GM21737 (cell line): ENCODE results near the gene MEA1.
"Not testable (repeated sequence)": the region's sequence is repeated elsewhere in the genome, so short reads cannot be mapped to it uniquely, and the experiment has no call there.

Experiments used
- ATAC-seq: cut with Tn5 transposase; IDR thresholded peaks from one replicate; pipeline ENCODE4 v1.9.1; 2021; ENCODE audit warnings: mild to moderate bottlenecking, moderate library complexity; ENCODE audit not compliant: unreplicated experiment

MEA1 gene

GRCh38 chr6:43013843-43014433, at the start of gene MEA1, which contains the start of gene KLHDC3:
TSS of gene MEA1 (minus strand) at chr6:43013946. CDS start at chr6:43013813, 133 bp downstream.
TSS of gene KLHDC3 (plus strand) at chr6:43014249. CDS start at chr6:43017193, 2,944 bp downstream.
- peak; percentile 86 for ATAC-seq

- no peak for ATAC-seq
Measured at GRCh38 chr6:43062818-43063217, 49.1 kb upstream of the MEA1 start.

GRCh38 chr6:43061861-43062260, 48.1 kb upstream of the MEA1 start:
- ATAC-seq = no peak

GRCh38 chr6:43060755-43061633, 47.2 kb upstream of the MEA1 start:
- no peak for ATAC-seq

- no peak for ATAC-seq
Measured at GRCh38 chr6:43060034-43060754, 46.4 kb upstream of the MEA1 start.

- ATAC-seq = peak; percentile 78
Measured at GRCh38 chr6:43059168-43060033, 45.7 kb upstream of the MEA1 start, which contains the start of the genes KLC4 and MRPL2. TSS of gene KLC4 (plus strand) at chr6:43059631. CDS start at chr6:43061336, 1,705 bp downstream. TSS of gene MRPL2 (minus strand) at chr6:43059434. CDS start at chr6:43059381, 53 bp downstream.

- ATAC-seq = no peak
Measured at GRCh38 chr6:43058531-43058930, 44.8 kb upstream of the MEA1 start.

GRCh38 chr6:43055966-43056365, 42.2 kb upstream of the MEA1 start:
- no peak for ATAC-seq

GRCh38 chr6:43054206-43054943, 40.6 kb upstream of the MEA1 start:
- no peak for ATAC-seq

- ATAC-seq = peak; percentile 71
Measured at GRCh38 chr6:43053545-43054205, 39.9 kb upstream of the MEA1 start, which contains the start of gene CUL7. TSS of gene CUL7 (minus strand) at chr6:43053851. CDS start at chr6:43052788, 1,063 bp downstream.

- ATAC-seq = peak; percentile 12
Measured at GRCh38 chr6:43052842-43053544, 39.2 kb upstream of the MEA1 start.

- ATAC-seq = no peak
Measured at GRCh38 chr6:43052225-43052841, 38.6 kb upstream of the MEA1 start.

GRCh38 chr6:43050981-43051380, 37.2 kb upstream of the MEA1 start:
- no peak for ATAC-seq

- ATAC-seq = no peak
Measured at GRCh38 chr6:43047998-43048397, 34.3 kb upstream of the MEA1 start.

GRCh38 chr6:43045371-43045930, 31.7 kb upstream of the MEA1 start:
- no peak for ATAC-seq

- no peak for ATAC-seq
Measured at GRCh38 chr6:43043310-43043709, 29.6 kb upstream of the MEA1 start.

- not testable (repeated sequence) for ATAC-seq
Measured at GRCh38 chr6:43041475-43041874, 27.7 kb upstream of the MEA1 start.
